AG09319 (cell line): ENCODE data around the gene SLC25A1.

Experiments used
- DNase-seq: peaks from one replicate; pipeline ENCODE4 v3.0.0-alpha.2; 2010; ENCODE audit warnings: low read depth; ENCODE audit errors: extremely low read depth
- CTCF ChIP-seq: IDR thresholded peaks from 2 replicates; pipeline ENCODE4 v1.5.1; 2011; ENCODE audit warnings: low read depth, mild to moderate bottlenecking, inconsistent platforms, low read length, moderate library complexity

Gene SLC25A1

DNA sequence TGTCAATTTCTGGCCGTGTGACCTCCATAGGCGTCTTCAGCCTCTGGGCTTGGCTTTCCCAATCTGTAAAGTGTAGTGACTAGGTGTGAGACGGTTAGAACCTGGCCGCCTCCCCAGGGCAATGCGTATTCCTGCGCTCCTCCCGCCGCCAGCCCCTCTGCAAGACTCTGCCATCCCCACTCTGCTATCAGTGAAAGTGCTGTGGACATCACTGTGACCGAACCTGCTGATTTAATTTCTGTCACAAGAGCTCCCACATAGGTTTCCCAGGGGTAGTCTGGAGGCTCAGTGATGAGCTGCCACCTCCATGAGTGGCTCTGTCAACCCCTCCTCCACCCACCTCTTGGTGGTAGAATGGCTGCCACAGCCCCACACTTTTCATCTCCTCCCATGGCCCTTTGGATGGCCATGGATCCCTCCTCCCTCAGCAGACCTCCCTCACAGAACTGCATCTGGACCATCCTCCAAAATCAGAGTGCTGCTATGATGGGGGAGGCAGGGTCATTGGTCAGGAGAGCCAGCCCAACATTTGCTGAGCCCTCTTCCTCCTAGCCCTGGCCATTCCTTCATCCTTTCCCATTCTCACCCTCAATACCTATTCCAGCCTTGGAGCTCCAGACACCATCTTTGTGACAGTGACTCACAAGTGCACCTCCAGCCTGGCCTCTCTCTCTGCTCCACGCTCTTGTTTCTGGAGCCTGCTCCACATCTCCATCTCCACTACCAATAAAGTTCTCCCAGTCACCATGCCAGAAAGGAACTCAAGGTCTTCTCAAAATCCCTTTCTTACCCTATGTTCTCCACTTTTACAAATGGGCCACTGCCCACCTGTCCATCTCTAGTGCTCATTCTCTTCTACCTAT lies 27.0 kb downstream of the SLC25A1 start:
- TF ChIP-seq CTCF: no peak
- no peak for DNase-seq

DNA sequence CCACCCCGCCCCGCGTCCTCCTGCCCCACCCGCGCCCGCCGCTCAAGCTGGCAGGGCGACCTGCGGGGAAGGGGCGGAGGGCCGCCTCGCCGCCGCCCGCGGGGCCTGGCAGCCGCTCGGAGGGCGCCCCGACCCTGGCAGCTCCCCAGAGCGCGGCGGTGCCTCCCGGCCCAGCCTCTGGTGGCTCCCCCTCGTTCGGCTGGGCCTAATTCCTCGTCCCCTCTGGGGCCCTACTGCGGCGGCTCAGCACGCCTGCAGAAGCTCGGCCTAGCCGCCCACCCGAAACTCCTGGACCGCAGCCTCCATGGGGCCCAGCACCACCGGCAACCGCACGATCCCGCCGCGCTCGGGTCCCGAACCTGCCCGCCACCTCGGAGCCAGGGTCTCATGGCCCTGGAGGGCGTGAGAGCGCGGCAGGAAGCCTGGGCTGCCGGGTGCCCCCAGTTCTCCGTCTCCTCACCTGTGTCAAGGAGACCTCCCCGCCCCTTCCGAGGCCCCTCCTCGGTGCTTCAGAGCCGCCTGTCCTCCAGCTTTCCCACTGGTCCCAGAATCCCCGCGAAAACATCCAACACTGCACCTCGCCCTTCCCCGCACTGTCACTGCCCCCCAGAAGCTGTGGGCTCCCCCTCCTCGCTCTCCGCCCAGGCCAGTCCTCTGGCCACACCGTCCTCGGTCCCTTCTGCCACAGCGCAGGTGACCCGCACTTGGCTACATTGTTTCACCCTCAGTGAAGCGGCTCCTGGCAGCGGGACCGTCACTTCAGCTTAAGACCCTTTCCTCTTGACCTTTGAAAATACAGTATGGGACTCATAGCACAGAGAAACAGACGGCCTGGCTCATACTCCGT lies 27.8 kb downstream of the SLC25A1 start:
- no peak for DNase-seq
- TF ChIP-seq CTCF: no peak

DNA sequence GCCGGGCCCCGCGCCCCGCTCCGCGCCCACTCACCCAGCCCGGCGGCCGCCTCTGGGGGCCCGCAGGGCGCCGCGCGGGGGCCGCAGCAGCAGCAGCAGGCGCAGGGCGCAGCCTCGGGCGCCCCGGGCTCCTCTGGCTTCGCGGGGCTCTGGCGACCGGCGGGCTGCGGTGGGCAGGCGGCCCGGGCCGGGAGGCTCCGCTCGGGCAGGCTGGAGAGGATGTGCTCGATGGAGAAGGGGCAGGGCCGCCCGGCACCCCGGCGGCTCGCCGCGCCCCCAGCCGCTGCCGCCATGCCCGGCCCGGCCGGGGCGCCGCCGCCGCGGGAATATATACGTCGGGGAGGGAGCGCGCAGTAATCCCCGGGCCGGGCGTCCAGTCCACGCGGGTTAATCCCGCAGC lies 28.5 kb downstream of the SLC25A1 start, which contains the start of gene GSC2:
GSC2 (minus strand) TSS at position 302 of the 400 bp plus-strand sequence; CDS start at position 293, 9 bp downstream.
- no peak for DNase-seq
- no peak for TF ChIP-seq CTCF

DNA sequence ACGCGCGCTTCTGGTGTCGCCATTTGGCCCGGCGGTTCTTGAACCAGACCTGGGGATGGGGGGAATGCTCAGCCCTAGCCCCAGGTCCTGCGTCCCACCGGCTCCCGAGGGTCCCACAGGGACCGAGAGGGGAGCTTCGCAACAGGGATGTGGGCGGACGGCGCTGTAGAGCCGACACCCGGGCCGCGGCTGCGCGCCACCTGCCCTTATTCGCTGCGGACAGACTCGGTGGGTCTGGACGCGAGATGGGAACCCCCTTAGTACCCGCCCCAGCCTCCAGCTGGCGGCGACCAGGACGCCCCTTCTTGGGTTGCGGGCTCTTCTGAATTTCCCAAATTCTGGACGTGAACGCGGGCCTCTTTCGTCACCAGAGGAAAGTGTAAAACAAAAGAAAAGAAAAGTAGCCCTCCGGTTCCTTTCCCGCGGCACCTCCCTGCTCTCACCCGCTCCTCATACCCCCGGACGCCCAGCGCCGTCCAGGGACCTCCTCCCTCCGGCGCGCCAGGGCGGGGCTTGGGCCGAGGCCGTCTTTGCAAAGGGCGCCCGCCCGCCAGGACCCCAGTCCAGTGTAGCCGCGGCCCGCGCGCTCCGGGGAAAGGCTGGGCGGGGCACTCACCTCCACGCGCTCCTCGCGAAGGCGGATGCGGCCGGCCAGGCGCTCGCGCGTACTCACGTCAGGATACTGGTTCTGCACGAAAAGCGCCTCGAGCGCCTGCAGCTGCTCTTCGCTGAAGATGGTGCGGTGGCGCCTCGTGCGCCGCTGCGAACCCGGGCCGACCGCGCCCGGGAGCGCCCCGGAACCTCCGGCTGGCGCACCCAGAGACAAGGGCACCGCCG lies 29.3 kb downstream of the SLC25A1 start:
- DNase-seq: no peak
- TF ChIP-seq CTCF: no peak

DNA sequence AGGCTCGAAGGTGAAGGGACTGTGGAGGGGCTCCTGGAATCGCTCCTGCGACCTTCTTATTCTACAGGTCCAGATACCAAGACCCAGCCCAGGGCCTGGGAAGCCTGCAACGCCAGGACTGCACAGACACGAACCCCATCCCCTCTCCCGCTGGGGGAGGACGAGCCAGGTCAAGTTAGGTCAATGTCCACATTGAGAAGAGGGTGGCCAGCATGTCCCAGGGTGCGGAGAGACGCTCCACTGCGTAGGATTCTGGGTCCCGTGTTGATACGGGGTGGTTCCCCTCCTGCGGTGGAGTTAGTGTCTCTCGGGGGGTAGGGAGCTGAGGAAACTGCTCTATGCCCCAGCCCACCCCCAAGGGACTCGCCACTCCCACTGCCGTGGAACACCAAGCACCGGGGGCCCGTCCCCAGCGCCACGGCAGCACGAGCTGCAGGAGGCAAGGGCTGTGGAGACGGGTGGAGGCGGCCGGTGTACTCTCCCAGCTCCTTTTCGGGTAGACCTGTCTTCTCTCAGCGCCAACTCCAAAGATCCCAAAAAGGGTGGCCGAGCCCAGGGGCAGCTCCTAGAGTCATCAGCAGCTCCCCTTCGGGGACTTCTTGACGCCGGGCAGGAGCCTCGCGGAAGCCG lies 30.0 kb downstream of the SLC25A1 start:
- DNase-seq: no peak
- TF ChIP-seq CTCF: no peak

DNA sequence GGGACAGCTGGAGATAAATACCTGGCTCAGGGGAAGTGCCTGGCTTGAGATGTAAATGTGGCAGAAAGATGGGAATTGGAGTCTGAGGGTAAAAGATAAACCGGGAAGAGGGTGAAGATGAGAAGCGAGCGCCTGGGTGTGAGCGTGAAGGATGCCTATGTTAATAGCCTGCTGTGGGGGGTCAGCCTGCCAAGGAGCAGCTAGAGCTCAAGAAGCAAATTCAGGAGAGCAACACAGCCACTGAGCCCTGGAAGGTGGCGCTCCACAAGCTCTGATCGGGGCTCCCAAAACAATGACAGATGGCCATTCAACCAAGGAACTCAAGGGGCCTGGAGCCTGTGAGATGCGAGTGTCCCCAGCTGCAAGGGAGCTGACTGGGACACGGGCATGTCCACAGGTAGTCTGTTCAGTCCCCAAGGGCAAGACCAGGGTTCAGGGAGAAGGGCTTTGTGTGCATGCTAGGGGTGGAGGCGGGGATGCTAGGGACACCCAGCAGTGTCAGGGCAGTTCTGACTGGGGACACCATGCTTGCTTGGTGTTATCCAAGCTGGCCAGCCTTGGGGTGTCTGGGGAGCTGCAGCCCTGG lies 31.2 kb downstream of the SLC25A1 start:
- no peak for TF ChIP-seq CTCF
- DNase-seq: no peak
